GM10266 (cell line): ENCODE measurements around the gene EMX1.
A peak's percentile ranks its signal among the peaks of the same experiment; 100 is the strongest.

ENCODE experiments used
- DNase-seq: peaks from one replicate; pipeline ENCODE4 v3.0.0; 2012; ENCODE audit errors: extremely low spot score
- CTCF ChIP-seq: IDR thresholded peaks from 2 replicates; pipeline ENCODE4 v1.5.1; 2012; ENCODE audit warnings: mild to moderate bottlenecking, low read depth; ENCODE audit not compliant: control insufficient read depth, insufficient read depth; ENCODE audit errors: missing control alignments

The EMX1 gene

GRCh38 chr2:72915320-72915906, 1.9 kb upstream of the EMX1 start:
- DNase-seq: no peak
- no peak for TF ChIP-seq CTCF

- DNase-seq: peak; percentile 85
- no peak for TF ChIP-seq CTCF
Observed at GRCh38 chr2:72915907-72916742, 1.2 kb upstream of the EMX1 start.

- no peak for DNase-seq
- no peak for TF ChIP-seq CTCF
Observed at GRCh38 chr2:72916743-72917137, 579 bp upstream of the EMX1 start.

- DNase-seq: no peak
- TF ChIP-seq CTCF: no peak
Observed at GRCh38 chr2:72917877-72918553, 696 bp downstream of the EMX1 start.

GRCh38 chr2:72919414-72920317, 2.3 kb downstream of the EMX1 start:
- DNase-seq: no peak
- no peak for TF ChIP-seq CTCF

- TF ChIP-seq CTCF: no peak
- peak; percentile 68 for DNase-seq
Observed at GRCh38 chr2:72920318-72921087, 3.2 kb downstream of the EMX1 start.
